ENCODE data around the gene PATJ.

DNA sequence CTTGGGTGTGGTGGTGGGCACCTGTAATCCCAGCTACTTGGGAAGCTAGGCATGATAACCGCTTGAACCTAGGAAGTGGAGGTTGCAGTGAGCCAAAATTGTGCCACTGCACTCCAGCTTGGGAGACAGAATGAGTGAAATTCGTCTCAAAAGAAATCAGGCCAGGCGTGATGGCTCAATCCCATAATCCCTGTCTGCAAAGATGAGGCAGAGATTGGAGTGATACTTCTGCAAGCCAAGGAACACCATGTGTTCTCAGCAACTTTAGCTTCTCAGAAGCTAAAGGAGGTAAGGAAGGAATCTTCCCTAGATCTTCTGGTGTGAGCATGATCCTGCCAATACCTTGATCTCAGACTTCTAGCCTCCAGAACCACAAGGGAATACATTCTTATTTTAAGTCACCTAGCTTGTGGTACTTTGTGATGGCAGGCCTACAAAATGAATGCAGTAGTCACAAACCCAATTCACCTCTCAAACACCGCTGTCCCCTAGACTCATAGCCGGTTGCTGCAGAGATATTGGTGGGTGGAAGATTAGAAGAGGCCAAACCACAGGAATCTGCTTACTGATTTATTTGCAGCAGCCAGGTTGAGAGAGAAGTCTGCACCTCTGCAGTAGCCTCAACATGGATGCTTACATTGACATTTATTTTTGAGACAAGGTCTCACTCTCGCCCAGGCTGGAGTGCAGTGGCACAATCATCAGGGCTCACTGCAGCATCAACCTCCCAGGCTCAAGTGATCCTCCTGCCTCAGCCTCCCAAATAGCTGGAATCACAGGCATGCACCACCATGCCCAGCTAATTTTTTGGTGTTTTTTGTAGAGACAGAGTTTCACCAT lies 471.0 kb downstream of the PATJ start:
- TF ChIP-seq FOXP4 (CRISPR knock-in tag; IDR thresholded peaks at IDR 0.05) (no peak), FOXO4 (CRISPR knock-in tag; conservative IDR thresholded peaks at IDR 0.05) (no peak), FOXK1 (CRISPR knock-in tag; IDR thresholded peaks at IDR 0.05; ENCODE audit: borderline replicate concordance, low read depth) (no peak), TBP (CRISPR knock-in tag; IDR thresholded peaks at IDR 0.05) (no peak)
- TF ChIP-seq, protein P1, sequence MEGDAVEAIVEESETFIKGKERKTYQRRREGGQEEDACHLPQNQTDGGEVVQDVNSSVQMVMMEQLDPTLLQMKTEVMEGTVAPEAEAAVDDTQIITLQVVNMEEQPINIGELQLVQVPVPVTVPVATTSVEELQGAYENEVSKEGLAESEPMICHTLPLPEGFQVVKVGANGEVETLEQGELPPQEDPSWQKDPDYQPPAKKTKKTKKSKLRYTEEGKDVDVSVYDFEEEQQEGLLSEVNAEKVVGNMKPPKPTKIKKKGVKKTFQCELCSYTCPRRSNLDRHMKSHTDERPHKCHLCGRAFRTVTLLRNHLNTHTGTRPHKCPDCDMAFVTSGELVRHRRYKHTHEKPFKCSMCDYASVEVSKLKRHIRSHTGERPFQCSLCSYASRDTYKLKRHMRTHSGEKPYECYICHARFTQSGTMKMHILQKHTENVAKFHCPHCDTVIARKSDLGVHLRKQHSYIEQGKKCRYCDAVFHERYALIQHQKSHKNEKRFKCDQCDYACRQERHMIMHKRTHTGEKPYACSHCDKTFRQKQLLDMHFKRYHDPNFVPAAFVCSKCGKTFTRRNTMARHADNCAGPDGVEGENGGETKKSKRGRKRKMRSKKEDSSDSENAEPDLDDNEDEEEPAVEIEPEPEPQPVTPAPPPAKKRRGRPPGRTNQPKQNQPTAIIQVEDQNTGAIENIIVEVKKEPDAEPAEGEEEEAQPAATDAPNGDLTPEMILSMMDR (CRISPR knock-in tag; IDR thresholded peaks at IDR 0.05), result no peak
